Measurements from ENCODE around the gene NRG4. TPM values are rescaled to one million over a fixed set of nuclear protein-coding genes. Genes with fewer than 3 reads are reported as not detected.
"Not testable (repeated sequence)": the region's sequence is repeated elsewhere in the genome, so short reads cannot be mapped to it uniquely, and the experiment has no call there.

Gene NRG4
- not detected for polyA plus RNA-seq

- Mint-ChIP-seq H3K4me3 (peak within 1 kb of the TSS in 3 of 5 donors; percentile 8 to 40 (median 19)), H3K4me1 (peaks cover 3 to 6% of the 10 kb centered on the region in 2 donors), H3K9me3 (peaks cover 0 to 5% (median 0%) of the 10 kb centered on the region in 6 donors), H3K27me3 (ENCODE audit: low read depth in 3 of 3) (peaks cover 2 to 16% (median 8%) of the 10 kb centered on the region in 3 donors), H3K36me3 (no peaks in the 10 kb centered on the region), H3K27ac (no peak within 1 kb of the TSS)
- no peak for DNase-seq
Observed at GRCh38 chr15:76011627-76012551, at the start of gene NRG4. TSS of gene NRG4 (minus strand) at chr15:76012424. CDS start at chr15:76011230, 1,194 bp downstream.

GRCh38 chr15:76061700-76062099 lies 49.5 kb upstream of the NRG4 start:
- Mint-ChIP-seq H3K4me1 (peaks cover 25 to 30% of the 10 kb centered on the region in 2 donors), H3K36me3 (no peaks in the 10 kb centered on the region), H3K27me3 (ENCODE audit: low read depth in 3 of 3) (peaks cover 22 to 38% (median 28%) of the 10 kb centered on the region in 3 donors), H3K9me3 (no peaks in the 10 kb centered on the region), H3K27ac (no peak overlapping the region), H3K4me3 (peak overlapping the region in 1 of 5 donors; percentile 34)
- no peak for DNase-seq

- Mint-ChIP-seq H3K4me1 (peaks cover 25 to 28% of the 10 kb centered on the region in 2 donors), H3K27ac (peak overlapping the region in 1 of 6 donors; percentile 22), H3K36me3 (no peaks in the 10 kb centered on the region), H3K4me3 (peak overlapping the region; percentile 75 to 88 (median 77)), H3K9me3 (no peaks in the 10 kb centered on the region), H3K27me3 (ENCODE audit: low read depth in 3 of 3) (peaks cover 18 to 33% (median 26%) of the 10 kb centered on the region in 3 donors)
- peak; percentile 33 to 59 (median 50) for DNase-seq
Observed at GRCh38 chr15:76060118-76060989, 48.1 kb upstream of the NRG4 start.

GRCh38 chr15:76059320-76060117 lies 47.3 kb upstream of the NRG4 start, which contains the start of gene TMEM266:
TSS of gene TMEM266 (plus strand) at chr15:76059985. CDS start at chr15:76134264, 74,279 bp downstream.
- Mint-ChIP-seq H3K36me3 (no peaks in the 10 kb centered on the region), H3K27ac (peak within 1 kb of the TSS in 4 of 6 donors; percentile 18 to 71 (median 34)), H3K27me3 (ENCODE audit: low read depth in 3 of 3) (peaks cover 15 to 33% (median 21%) of the 10 kb centered on the region in 3 donors), H3K9me3 (no peaks in the 10 kb centered on the region), H3K4me3 (peak within 1 kb of the TSS; percentile 82 to 88 (median 85)), H3K4me1 (peaks cover 22% of the 10 kb centered on the region in 2 donors)
- peak; percentile 20 to 25 (median 23) for DNase-seq

GRCh38 chr15:76058714-76059319 lies 46.6 kb upstream of the NRG4 start:
- Mint-ChIP-seq H3K4me1 (peaks cover 22% of the 10 kb centered on the region in 2 donors), H3K36me3 (no peaks in the 10 kb centered on the region), H3K9me3 (no peaks in the 10 kb centered on the region), H3K27ac (peak overlapping the region in 3 of 6 donors; percentile 18 to 71 (median 46)), H3K27me3 (ENCODE audit: low read depth in 3 of 3) (peaks cover 15 to 33% (median 24%) of the 10 kb centered on the region in 3 donors), H3K4me3 (peak overlapping the region; percentile 82 to 88 (median 85))
- no peak for DNase-seq

- Mint-ChIP-seq H3K36me3 (no peaks in the 10 kb centered on the region), H3K4me3 (peak overlapping the region in 1 of 5 donors; percentile 61), H3K9me3 (no peaks in the 10 kb centered on the region), H3K4me1 (peaks cover 22% of the 10 kb centered on the region in 2 donors), H3K27ac (no peak overlapping the region), H3K27me3 (ENCODE audit: low read depth in 3 of 3) (peaks cover 15 to 31% (median 24%) of the 10 kb centered on the region in 3 donors)
- peak; percentile 9 to 28 (median 19) for DNase-seq
Observed at GRCh38 chr15:76057332-76058000, 45.2 kb upstream of the NRG4 start.

- Mint-ChIP-seq H3K4me3 (peak overlapping the region in 1 of 5 donors; percentile 61), H3K4me1 (peaks cover 22% of the 10 kb centered on the region in 2 donors), H3K27ac (no peak overlapping the region), H3K36me3 (no peaks in the 10 kb centered on the region), H3K27me3 (ENCODE audit: low read depth in 3 of 3) (peaks cover 15 to 31% (median 24%) of the 10 kb centered on the region in 3 donors), H3K9me3 (no peaks in the 10 kb centered on the region)
- DNase-seq: no peak
Observed at GRCh38 chr15:76056931-76057330, 44.7 kb upstream of the NRG4 start.

GRCh38 chr15:76054201-76054600 lies 42.0 kb upstream of the NRG4 start:
- Mint-ChIP-seq H3K27me3 (ENCODE audit: low read depth in 3 of 3) (peaks cover 14 to 19% (median 14%) of the 10 kb centered on the region in 3 donors), H3K4me1 (peaks cover 14 to 18% of the 10 kb centered on the region in 2 donors)
- H3K27ac Mint-ChIP-seq, H3K4me3 Mint-ChIP-seq, H3K36me3 Mint-ChIP-seq, H3K9me3 Mint-ChIP-seq, DNase-seq: not testable (repeated sequence)

GRCh38 chr15:76038512-76038911 lies 26.3 kb upstream of the NRG4 start:
- Mint-ChIP-seq H3K27ac (no peak overlapping the region), H3K4me1 (no peaks in the 10 kb centered on the region), H3K9me3 (peaks cover 5 to 23% (median 9%) of the 10 kb centered on the region in 6 donors), H3K27me3 (ENCODE audit: low read depth in 3 of 3) (peaks cover 3 to 14% (median 10%) of the 10 kb centered on the region in 3 donors), H3K4me3 (no peak overlapping the region), H3K36me3 (peaks cover 0 to 3% (median 0%) of the 10 kb centered on the region in 3 donors)
- DNase-seq: no peak

- H3K4me1 Mint-ChIP-seq: no peaks in the 10 kb centered on the region
- H3K4me3 Mint-ChIP-seq: no peak overlapping the region
- H3K27me3 Mint-ChIP-seq (ENCODE audit: low read depth in 3 of 3): peaks cover 2 to 6% (median 3%) of the 10 kb centered on the region in 3 donors
- no peak overlapping the region for H3K27ac Mint-ChIP-seq
- H3K36me3 Mint-ChIP-seq: no peaks in the 10 kb centered on the region
- no peak for DNase-seq
- peaks cover 0 to 5% (median 0%) of the 10 kb centered on the region in 6 donors for H3K9me3 Mint-ChIP-seq
Observed at GRCh38 chr15:76035593-76035992, 23.4 kb upstream of the NRG4 start.

GRCh38 chr15:76034111-76034510 lies 21.9 kb upstream of the NRG4 start:
- no peak for DNase-seq
- Mint-ChIP-seq H3K27me3 (ENCODE audit: low read depth in 3 of 3) (peaks cover 0 to 3% (median under 1%) of the 10 kb centered on the region in 3 donors), H3K9me3 (peaks cover 0 to 2% (median 0%) of the 10 kb centered on the region in 6 donors), H3K27ac (no peak overlapping the region), H3K36me3 (no peaks in the 10 kb centered on the region), H3K4me1 (peaks cover 0 to under 1% of the 10 kb centered on the region in 2 donors), H3K4me3 (no peak overlapping the region)

GRCh38 chr15:76033438-76033837 lies 21.2 kb upstream of the NRG4 start:
- no peak overlapping the region for H3K4me3 Mint-ChIP-seq
- H3K9me3 Mint-ChIP-seq: peaks cover 0 to 2% (median 0%) of the 10 kb centered on the region in 6 donors
- no peak for DNase-seq

More at GRCh38 chr15:76033438-76033837, 21.2 kb upstream of the NRG4 start:
- no peak overlapping the region for H3K27ac Mint-ChIP-seq
- H3K4me1 Mint-ChIP-seq: peaks cover 3 to 7% of the 10 kb centered on the region in 2 donors
- peaks cover 0 to 5% (median 0%) of the 10 kb centered on the region in 3 donors for H3K27me3 Mint-ChIP-seq (ENCODE audit: low read depth in 3 of 3)
- no peaks in the 10 kb centered on the region for H3K36me3 Mint-ChIP-seq
